Measurements from ENCODE around the gene SLC6A18.
"Not testable (repeated sequence)": the region's sequence is repeated elsewhere in the genome, so short reads cannot be mapped to it uniquely, and the experiment has no call there.

SLC6A18 gene

GRCh38 chr5:1280177-1281037, 55.2 kb downstream of the SLC6A18 start:
- H3K27me3 ChIP-seq (ENCODE audit: low read length): no peaks in the 10 kb centered on the region
- H3F3A ChIP-seq (ENCODE audit: insufficient read depth): no peaks in the 10 kb centered on the region
- H3K4me3 ChIP-seq (ENCODE audit: insufficient read depth, low read length, poor library complexity, severe bottlenecking): no peak overlapping the region
- no peaks in the 10 kb centered on the region for H4K20me1 ChIP-seq (ENCODE audit: low read depth, low read length)
- H3K36me3 ChIP-seq (ENCODE audit: low read length): no peaks in the 10 kb centered on the region
- H3K9ac ChIP-seq (ENCODE audit: low read length): no peak overlapping the region
- no peak overlapping the region for H2AFZ ChIP-seq (ENCODE audit: low read depth, low read length, severe bottlenecking)
- H3K9me2 ChIP-seq (replicated peaks; ENCODE audit: insufficient read depth, low read length): no peaks in the 10 kb centered on the region
- H3K79me2 ChIP-seq (ENCODE audit: insufficient read depth, low read length): peaks cover 38% of the 10 kb centered on the region
- H3K9me3 ChIP-seq (ENCODE audit: insufficient read depth, low read length): no peaks in the 10 kb centered on the region
- TF ChIP-seq EZH2phosphoT487 (conservative IDR thresholded peaks at IDR 0.05; ENCODE audit: low read length): no peak
- no peak for TF ChIP-seq CTCF (IDR thresholded peaks at IDR 0.05; ENCODE audit: insufficient read depth, low read length, poor library complexity, severe bottlenecking)
- H3K4me2 ChIP-seq (ENCODE audit: low read depth, low read length, poor library complexity, severe bottlenecking): no peak overlapping the region
- H3K27ac ChIP-seq (ENCODE audit: low read depth, low read length): no peak overlapping the region

DNA sequence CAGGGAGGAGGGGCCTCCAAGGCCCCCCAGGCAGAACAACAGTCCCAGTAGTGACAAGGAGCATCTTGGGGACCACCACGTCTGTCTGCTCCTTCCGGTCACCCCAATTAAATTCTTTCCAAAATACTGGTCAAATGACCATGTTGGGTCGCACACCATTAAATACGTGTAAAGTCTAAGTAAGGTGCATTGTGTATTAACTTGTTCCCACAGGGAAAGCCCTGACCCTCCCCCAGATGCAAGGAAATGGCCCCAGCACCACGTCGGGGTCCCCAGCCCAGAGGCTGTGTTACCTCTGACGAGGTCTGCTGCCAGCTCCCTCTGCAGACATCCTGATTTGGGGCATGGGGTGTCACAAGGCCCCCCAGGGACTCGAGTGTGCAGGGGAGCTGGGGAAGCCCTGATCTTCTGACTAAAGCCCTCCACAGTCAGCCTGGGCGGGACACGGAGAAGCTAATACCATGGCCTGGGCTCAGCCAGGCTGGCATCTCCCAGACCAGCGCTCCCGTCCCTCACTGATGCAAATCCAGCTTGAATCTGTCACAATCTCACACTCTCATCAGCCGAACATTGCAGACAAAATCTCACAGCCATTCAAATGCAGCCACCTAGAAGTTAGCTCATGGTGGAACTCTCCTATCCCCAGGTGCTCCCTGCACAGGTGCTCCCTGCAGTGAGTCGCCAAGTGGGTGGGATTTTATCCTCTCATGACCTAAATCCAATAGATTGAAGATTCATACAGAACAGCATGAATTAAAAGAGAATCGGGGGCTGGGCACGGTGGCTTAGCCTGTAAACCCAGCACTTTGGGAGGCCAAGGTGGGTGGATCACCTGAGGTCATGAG, 56.1 kb downstream of the SLC6A18 start:
- no peak overlapping the region for H3K27ac ChIP-seq (ENCODE audit: low read depth, low read length)
- no peak overlapping the region for H3K4me3 ChIP-seq (ENCODE audit: insufficient read depth, low read length, poor library complexity, severe bottlenecking)
- H4K20me1 ChIP-seq (ENCODE audit: low read depth, low read length): no peaks in the 10 kb centered on the region
- no peak overlapping the region for H2AFZ ChIP-seq (ENCODE audit: low read depth, low read length, severe bottlenecking)
- no peak overlapping the region for H3K9ac ChIP-seq (ENCODE audit: low read length)
- TF ChIP-seq CTCF (IDR thresholded peaks at IDR 0.05; ENCODE audit: insufficient read depth, low read length, poor library complexity, severe bottlenecking) (no peak), EZH2phosphoT487 (conservative IDR thresholded peaks at IDR 0.05; ENCODE audit: low read length) (no peak)
- 0 out of 2 replicates have a peak, but pooled peaks cover 2% of the 10 kb centered on the region for H3K36me3 ChIP-seq (ENCODE audit: low read length)
- peaks cover 42% of the 10 kb centered on the region for H3K79me2 ChIP-seq (ENCODE audit: insufficient read depth, low read length)
- no peak overlapping the region for H3K4me2 ChIP-seq (ENCODE audit: low read depth, low read length, poor library complexity, severe bottlenecking)
- H3K9me2 ChIP-seq (replicated peaks; ENCODE audit: insufficient read depth, low read length): no peaks in the 10 kb centered on the region
- no peaks in the 10 kb centered on the region for H3F3A ChIP-seq (ENCODE audit: insufficient read depth)
- H3K9me3 ChIP-seq (ENCODE audit: insufficient read depth, low read length): no peaks in the 10 kb centered on the region
- H3K27me3 ChIP-seq (ENCODE audit: low read length): no peaks in the 10 kb centered on the region

DNA sequence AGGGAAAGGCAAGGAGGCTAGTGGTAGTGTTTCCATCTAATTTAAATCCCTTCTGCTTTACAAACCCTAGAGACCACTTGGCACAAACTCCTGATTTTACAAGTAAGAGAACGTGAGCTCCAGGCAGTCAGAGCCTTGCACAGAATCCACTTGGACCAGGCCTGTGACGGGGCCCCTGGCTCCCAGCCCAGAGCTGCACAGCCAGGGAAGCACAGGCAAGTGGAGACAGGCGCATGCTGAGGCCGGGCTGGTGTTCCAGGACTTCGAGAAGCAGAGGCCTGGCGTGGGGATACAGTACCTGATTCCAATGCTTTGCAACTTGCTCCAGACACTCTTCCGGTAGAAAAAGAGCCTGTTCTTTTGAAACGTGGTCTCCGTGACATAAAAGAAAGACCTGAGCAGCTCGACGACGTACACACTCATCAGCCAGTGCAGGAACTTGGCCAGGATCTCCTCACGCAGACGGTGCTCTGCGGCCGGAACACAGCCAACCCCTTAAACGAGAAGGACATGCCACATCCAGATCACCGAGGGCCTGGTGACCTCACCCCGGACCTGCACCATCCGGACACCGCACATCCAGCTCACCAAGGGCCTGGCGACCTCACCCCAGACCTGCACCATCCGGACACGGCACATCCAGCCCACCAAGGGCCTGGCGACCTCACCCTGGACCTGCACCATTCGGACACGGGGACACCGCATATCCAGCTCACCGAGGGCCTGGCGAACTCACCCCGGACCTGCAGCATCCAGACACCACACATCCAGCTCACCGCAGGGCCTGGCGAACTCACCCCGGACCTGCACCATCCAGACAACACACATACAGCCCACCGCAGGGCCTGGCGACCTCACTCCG, 57.2 kb downstream of the SLC6A18 start:
- TF ChIP-seq CTCF (IDR thresholded peaks at IDR 0.05; ENCODE audit: insufficient read depth, low read length, poor library complexity, severe bottlenecking): no peak
- no peak for TF ChIP-seq EZH2phosphoT487 (conservative IDR thresholded peaks at IDR 0.05; ENCODE audit: low read length)
- Histone ChIP-seq H3K79me2 (ENCODE audit: insufficient read depth, low read length) (peaks cover 52% of the 10 kb centered on the region), H3K27me3 (ENCODE audit: low read length) (no peaks in the 10 kb centered on the region), H3K27ac (ENCODE audit: low read depth, low read length) (no peak overlapping the region), H4K20me1 (ENCODE audit: low read depth, low read length) (no peaks in the 10 kb centered on the region), H3K4me3 (ENCODE audit: insufficient read depth, low read length, poor library complexity, severe bottlenecking) (no peak overlapping the region), H3F3A (ENCODE audit: insufficient read depth) (no peaks in the 10 kb centered on the region), H3K36me3 (ENCODE audit: low read length) (peaks cover 7% of the 10 kb centered on the region; the same call in 1 of the 2 replicates), H3K9me2 (replicated peaks; ENCODE audit: insufficient read depth, low read length) (no peaks in the 10 kb centered on the region), H3K9me3 (ENCODE audit: insufficient read depth, low read length) (no peaks in the 10 kb centered on the region), H3K4me2 (ENCODE audit: low read depth, low read length, poor library complexity, severe bottlenecking) (no peak overlapping the region), H3K9ac (ENCODE audit: low read length) (no peak overlapping the region), H2AFZ (ENCODE audit: low read depth, low read length, severe bottlenecking) (no peak overlapping the region)

DNA sequence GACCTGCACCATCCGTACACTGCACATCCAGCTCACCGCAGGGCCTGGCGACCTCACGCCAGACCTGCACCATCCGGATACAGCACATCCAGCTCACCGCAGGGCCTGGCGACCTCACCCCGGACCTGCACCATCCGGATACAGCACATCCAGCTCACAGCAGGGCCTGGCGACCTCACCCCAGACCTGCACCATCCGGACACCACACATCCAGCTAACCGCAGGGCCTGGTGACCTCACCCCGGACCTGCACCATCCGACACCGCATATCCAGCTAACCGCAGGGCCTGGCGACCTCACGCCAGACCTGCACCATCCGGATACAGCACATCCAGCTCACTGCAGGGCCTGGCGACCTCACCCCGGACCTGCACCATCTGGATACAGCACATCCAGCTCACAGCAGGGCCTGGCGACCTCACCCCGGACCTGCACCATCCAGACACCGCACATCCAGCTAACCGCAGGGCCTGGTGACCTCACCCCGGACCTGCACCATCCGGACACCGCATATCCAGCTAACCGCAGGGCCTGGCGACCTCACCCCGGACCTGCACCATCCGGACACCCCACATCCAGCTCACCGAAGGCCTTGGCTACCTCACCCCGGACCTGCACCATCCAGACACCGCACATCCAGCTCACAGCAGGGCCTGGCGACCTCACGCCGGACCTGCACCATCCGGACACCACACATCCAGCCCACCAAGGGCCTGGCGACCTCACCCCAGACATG, 58.0 kb downstream of the SLC6A18 start:
- H4K20me1 ChIP-seq (ENCODE audit: low read depth, low read length); H3K9ac ChIP-seq (ENCODE audit: low read length); H3K9me2 ChIP-seq (replicated peaks; ENCODE audit: insufficient read depth, low read length); H3K9me3 ChIP-seq (ENCODE audit: insufficient read depth, low read length); H2AFZ ChIP-seq (ENCODE audit: low read depth, low read length, severe bottlenecking); H3K4me3 ChIP-seq (ENCODE audit: insufficient read depth, low read length, poor library complexity, severe bottlenecking); H3K4me2 ChIP-seq (ENCODE audit: low read depth, low read length, poor library complexity, severe bottlenecking); H3K27ac ChIP-seq (ENCODE audit: low read depth, low read length); H3F3A ChIP-seq (ENCODE audit: insufficient read depth); H3K27me3 ChIP-seq (ENCODE audit: low read length): not testable (repeated sequence)
- peaks cover 13% of the 10 kb centered on the region; the same call in 1 of the 2 replicates for H3K36me3 ChIP-seq (ENCODE audit: low read length)
- peaks cover 60% of the 10 kb centered on the region for H3K79me2 ChIP-seq (ENCODE audit: insufficient read depth, low read length)

Measured in SU-DHL-6 (cell line).